K562 (cell line): ENCODE measurements around the gene EFCAB8. TPM values are rescaled to one million over a fixed set of nuclear protein-coding genes. Genes with fewer than 3 reads are reported as not detected.
A peak's percentile ranks its signal among the peaks of the same experiment; 100 is the strongest.

Experiments used
- CXXC5 ChIP-seq: fragments of 250-450 bp; sonication (Bioruptor Pico); IDR thresholded peaks from 2 replicates; pipeline ENCODE4 v1.8.0; 2022; ENCODE audit warnings: inconsistent platforms, mild to moderate bottlenecking, moderate library complexity
- FOXA3 ChIP-seq, 2 experiments: fragments of 450-650 bp in 1 of 2; sonication (generic) in 1 of 2; formaldehyde crosslinking; IDR thresholded peaks in 1 of 2; conservative IDR thresholded peaks in 1 of 2; 2 replicates each; pipeline versions ENCODE4 v1.4.0 to v1.8.0; 2020 to 2022; ENCODE audit warnings: mild to moderate bottlenecking in 2 of 2, missing genetic modification reagents in 1 of 2
- FOXK1 ChIP-seq: sonication (generic); formaldehyde crosslinking; IDR thresholded peaks from 2 replicates; pipeline ENCODE4 v1.8.0; 2022; ENCODE audit warnings: missing genetic modification reagents, mild to moderate bottlenecking, borderline replicate concordance
- FOXP1 ChIP-seq: sonication (generic); formaldehyde crosslinking; IDR thresholded peaks from 2 replicates; pipeline ENCODE4 v1.8.0; 2022; ENCODE audit warnings: mild to moderate bottlenecking, missing genetic modification reagents
- L3MBTL2 ChIP-seq: fragments of 450-650 bp; IDR thresholded peaks from 2 replicates; pipeline ENCODE4 v1.6.1; 2016; ENCODE audit warnings: mild to moderate bottlenecking, moderate library complexity
- MEF2A ChIP-seq: IDR thresholded peaks from 2 replicates; pipeline ENCODE4 v1.6.1; 2011; ENCODE audit warnings: low read depth, mild to moderate bottlenecking, low read length, moderate library complexity; ENCODE audit not compliant: control insufficient read depth
- NRF1 ChIP-seq, 2 experiments: fragments of 450-650 bp; IDR thresholded peaks in 1 of 2; conservative IDR thresholded peaks in 1 of 2; 2 replicates each; pipeline ENCODE4 v1.6.1; 2014; ENCODE audit warnings: mild to moderate bottlenecking in 2 of 2
- SIRT6 ChIP-seq: IDR thresholded peaks from one replicate; pipeline ENCODE4 v1.6.1; 2012; ENCODE audit warnings: low read depth, mild to moderate bottlenecking, control low read depth, inconsistent platforms, low read length, moderate library complexity
- SMAD4 ChIP-seq: fragments of 250-450 bp; sonication (Bioruptor Pico); conservative IDR thresholded peaks from 2 replicates; pipeline ENCODE4 v1.8.0; 2021; ENCODE audit warnings: inconsistent platforms, mild to moderate bottlenecking, moderate library complexity
- SNIP1 ChIP-seq: fragments of 450-650 bp; IDR thresholded peaks from 2 replicates; pipeline ENCODE4 v1.7.1; 2017; ENCODE audit warnings: low read depth, mild to moderate bottlenecking
- TCF7L2 ChIP-seq: fragments of 150-350 bp; IDR thresholded peaks from 2 replicates; pipeline ENCODE4 v1.6.1; 2016; ENCODE audit warnings: low read depth, mild to moderate bottlenecking, low read length, moderate library complexity
- TEAD2 ChIP-seq: fragments of 450-650 bp; IDR thresholded peaks from 2 replicates; pipeline ENCODE4 v1.6.1; 2016; ENCODE audit warnings: missing genetic modification characterization, control low read depth, missing compliant biosample characterization
- TSC22D4 ChIP-seq: fragments of 450-650 bp; IDR thresholded peaks from 2 replicates; pipeline ENCODE4 v1.6.1; 2016; ENCODE audit warnings: missing genetic modification characterization, missing biosample characterization, control low read depth
- ZBTB17 ChIP-seq: fragments of 450-650 bp; formaldehyde crosslinking; IDR thresholded peaks from 2 replicates; pipeline ENCODE4 v1.4.0; 2020; ENCODE audit warnings: mild to moderate bottlenecking
- ZNF263 ChIP-seq: sonication (generic); formaldehyde crosslinking; IDR thresholded peaks from 2 replicates; pipeline ENCODE4 v1.8.0; 2022; ENCODE audit warnings: mild to moderate bottlenecking, missing genetic modification reagents, borderline replicate concordance
- ZNF766 ChIP-seq: fragments of 200-800 bp; sonication (Bioruptor generic); conservative IDR thresholded peaks from 2 replicates; pipeline ENCODE4 v1.6.1; 2016; ENCODE audit warnings: missing genetic modification characterization, missing compliant biosample characterization
- polyA plus RNA-seq, 8 experiments: library from polyadenylated mRNA; depleted of rRNA in 4 of 8; stranded (reverse) in 5 of 8; unstranded in 3 of 8; fragments of >200 nt; fragmentation: Nextera tagmentation in 2 of 8; fragmentation: Illumina TruSeq in 1 of 8; extraction: Ambion mirVana in 2 of 8; extraction: Trizol in 1 of 8; gene quantifications; 2 replicates each; pipeline versions ENCODE4 v1.2.1 to v1.2.3, GENCODE V29; 2011 to 2014; ENCODE audit warnings: inconsistent platforms in 1 of 8, missing spikeins in 1 of 8
- total RNA-seq, 7 experiments: library from RNA; depleted of rRNA in 6 of 7; stranded (reverse); fragments of >200 nt in 6 of 7; fragmentation: Illumina TruSeq in 2 of 7; extraction: Trizol in 2 of 7; gene quantifications; 2 replicates each; pipeline versions ENCODE4 v1.2.1 to v1.2.3, GENCODE V29; 2011 to 2021; ENCODE audit warnings: low replicate concordance in 1 of 7
- TF ChIP-seq, protein P1 (sequence below), 2 experiments: fragments of 150-350 bp in 1 of 2; IDR thresholded peaks; 2 replicates each; pipeline ENCODE4 v1.6.1; 2012 to 2016; ENCODE audit warnings: low read depth in 2 of 2, low read length in 2 of 2, mild to moderate bottlenecking in 1 of 2, moderate library complexity in 1 of 2
- TF ChIP-seq, protein P2 (sequence below): fragments of 450-650 bp; formaldehyde crosslinking; conservative IDR thresholded peaks from 2 replicates; pipeline ENCODE4 v1.4.0; 2022; ENCODE audit warnings: mild to moderate bottlenecking, missing genetic modification characterization
- TF ChIP-seq, protein P3 (sequence below): fragments of 450-650 bp; IDR thresholded peaks from 2 replicates; pipeline ENCODE4 v1.6.1; 2017; ENCODE audit warnings: antibody characterized with exemption, mild to moderate bottlenecking

Gene EFCAB8
- total and polyA plus RNA-seq, 9 of the 15 experiments (the other 6 are each of a cell fraction or from before 2014, with no cell fraction given), result 0.03 to 0.18 (median 0.11) TPM; not detected in 6

DNA sequence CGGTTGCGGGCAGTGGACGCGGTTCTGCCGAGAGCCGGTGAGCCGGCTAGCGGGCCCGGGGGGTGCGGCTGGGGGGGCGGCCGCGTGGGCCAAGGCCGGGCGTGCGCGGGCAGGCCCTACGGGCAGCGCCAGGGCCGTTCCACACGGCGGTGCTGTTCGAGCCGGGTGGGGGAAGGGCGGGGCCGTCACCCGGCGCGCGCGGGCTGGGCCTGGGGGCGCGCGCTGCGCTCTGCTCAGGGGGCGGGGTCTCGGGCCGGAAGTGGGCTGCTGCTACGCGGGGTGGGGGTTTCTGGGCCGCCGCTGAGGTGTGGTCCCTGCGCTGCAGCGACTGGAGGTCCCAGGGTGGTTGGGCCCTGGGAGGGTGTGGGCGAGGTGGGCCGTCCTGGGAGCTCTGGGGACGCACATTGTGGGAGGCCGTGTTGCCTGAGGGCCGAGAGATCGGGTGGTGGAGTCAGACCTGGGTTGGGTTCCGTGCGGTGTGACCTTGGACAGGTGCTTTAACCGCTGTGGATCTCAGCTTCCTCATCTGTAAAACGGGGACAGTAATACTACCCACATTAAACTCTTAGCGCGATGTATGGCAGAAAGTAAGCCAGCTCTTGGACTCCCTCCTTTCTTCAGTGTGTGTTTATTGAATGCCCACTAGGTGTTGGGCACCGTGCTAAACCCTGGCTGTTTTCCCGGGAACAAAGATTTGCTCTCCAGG lies 38.6 kb upstream of the EFCAB8 start (continued):
- TF ChIP-seq FOXK1 (CRISPR knock-in tag) (no peak), TCF7L2 (no peak), FOXP1 (no peak), L3MBTL2 (no peak), SMAD4 (CRISPR knock-in tag) (no peak), NRF1 (conservative IDR thresholded peaks at IDR 0.05 in 1 of 2, IDR thresholded peaks at IDR 0.05 in 1 of 2) (0 out of 4 replicates have a peak, but pooled peaks of 1 of the 2 experiments have one; percentile 12), CXXC5 (CRISPR knock-in tag) (peak; percentile 76), ZBTB17 (CRISPR knock-in tag) (no peak; the same call in 1 of the 2 replicates), ZNF263 (CRISPR knock-in tag) (no peak), MEF2A (no peak), SIRT6 (no peak), SNIP1 (no peak), TEAD2 (no peak), ZNF766 (CRISPR knock-in tag) (no peak), TSC22D4 (tag) (no peak), FOXA3 (CRISPR knock-in tag; conservative IDR thresholded peaks at IDR 0.05 in 1 of 2, IDR thresholded peaks at IDR 0.05 in 1 of 2) (no peak)
- TF ChIP-seq, protein P1, sequence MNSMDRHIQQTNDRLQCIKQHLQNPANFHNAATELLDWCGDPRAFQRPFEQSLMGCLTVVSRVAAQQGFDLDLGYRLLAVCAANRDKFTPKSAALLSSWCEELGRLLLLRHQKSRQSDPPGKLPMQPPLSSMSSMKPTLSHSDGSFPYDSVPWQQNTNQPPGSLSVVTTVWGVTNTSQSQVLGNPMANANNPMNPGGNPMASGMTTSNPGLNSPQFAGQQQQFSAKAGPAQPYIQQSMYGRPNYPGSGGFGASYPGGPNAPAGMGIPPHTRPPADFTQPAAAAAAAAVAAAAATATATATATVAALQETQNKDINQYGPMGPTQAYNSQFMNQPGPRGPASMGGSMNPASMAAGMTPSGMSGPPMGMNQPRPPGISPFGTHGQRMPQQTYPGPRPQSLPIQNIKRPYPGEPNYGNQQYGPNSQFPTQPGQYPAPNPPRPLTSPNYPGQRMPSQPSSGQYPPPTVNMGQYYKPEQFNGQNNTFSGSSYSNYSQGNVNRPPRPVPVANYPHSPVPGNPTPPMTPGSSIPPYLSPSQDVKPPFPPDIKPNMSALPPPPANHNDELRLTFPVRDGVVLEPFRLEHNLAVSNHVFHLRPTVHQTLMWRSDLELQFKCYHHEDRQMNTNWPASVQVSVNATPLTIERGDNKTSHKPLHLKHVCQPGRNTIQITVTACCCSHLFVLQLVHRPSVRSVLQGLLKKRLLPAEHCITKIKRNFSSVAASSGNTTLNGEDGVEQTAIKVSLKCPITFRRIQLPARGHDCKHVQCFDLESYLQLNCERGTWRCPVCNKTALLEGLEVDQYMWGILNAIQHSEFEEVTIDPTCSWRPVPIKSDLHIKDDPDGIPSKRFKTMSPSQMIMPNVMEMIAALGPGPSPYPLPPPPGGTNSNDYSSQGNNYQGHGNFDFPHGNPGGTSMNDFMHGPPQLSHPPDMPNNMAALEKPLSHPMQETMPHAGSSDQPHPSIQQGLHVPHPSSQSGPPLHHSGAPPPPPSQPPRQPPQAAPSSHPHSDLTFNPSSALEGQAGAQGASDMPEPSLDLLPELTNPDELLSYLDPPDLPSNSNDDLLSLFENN (IDR thresholded peaks at IDR 0.05; ENCODE audit: low read depth in 2 of 2, low read length in 2 of 2), result no peak
- TF ChIP-seq, protein P2, sequence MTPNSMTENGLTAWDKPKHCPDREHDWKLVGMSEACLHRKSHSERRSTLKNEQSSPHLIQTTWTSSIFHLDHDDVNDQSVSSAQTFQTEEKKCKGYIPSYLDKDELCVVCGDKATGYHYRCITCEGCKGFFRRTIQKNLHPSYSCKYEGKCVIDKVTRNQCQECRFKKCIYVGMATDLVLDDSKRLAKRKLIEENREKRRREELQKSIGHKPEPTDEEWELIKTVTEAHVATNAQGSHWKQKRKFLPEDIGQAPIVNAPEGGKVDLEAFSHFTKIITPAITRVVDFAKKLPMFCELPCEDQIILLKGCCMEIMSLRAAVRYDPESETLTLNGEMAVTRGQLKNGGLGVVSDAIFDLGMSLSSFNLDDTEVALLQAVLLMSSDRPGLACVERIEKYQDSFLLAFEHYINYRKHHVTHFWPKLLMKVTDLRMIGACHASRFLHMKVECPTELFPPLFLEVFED (CRISPR knock-in tag), result 0 out of 2 replicates have a peak, but pooled peaks have one; percentile 45
- TF ChIP-seq, protein P3, sequence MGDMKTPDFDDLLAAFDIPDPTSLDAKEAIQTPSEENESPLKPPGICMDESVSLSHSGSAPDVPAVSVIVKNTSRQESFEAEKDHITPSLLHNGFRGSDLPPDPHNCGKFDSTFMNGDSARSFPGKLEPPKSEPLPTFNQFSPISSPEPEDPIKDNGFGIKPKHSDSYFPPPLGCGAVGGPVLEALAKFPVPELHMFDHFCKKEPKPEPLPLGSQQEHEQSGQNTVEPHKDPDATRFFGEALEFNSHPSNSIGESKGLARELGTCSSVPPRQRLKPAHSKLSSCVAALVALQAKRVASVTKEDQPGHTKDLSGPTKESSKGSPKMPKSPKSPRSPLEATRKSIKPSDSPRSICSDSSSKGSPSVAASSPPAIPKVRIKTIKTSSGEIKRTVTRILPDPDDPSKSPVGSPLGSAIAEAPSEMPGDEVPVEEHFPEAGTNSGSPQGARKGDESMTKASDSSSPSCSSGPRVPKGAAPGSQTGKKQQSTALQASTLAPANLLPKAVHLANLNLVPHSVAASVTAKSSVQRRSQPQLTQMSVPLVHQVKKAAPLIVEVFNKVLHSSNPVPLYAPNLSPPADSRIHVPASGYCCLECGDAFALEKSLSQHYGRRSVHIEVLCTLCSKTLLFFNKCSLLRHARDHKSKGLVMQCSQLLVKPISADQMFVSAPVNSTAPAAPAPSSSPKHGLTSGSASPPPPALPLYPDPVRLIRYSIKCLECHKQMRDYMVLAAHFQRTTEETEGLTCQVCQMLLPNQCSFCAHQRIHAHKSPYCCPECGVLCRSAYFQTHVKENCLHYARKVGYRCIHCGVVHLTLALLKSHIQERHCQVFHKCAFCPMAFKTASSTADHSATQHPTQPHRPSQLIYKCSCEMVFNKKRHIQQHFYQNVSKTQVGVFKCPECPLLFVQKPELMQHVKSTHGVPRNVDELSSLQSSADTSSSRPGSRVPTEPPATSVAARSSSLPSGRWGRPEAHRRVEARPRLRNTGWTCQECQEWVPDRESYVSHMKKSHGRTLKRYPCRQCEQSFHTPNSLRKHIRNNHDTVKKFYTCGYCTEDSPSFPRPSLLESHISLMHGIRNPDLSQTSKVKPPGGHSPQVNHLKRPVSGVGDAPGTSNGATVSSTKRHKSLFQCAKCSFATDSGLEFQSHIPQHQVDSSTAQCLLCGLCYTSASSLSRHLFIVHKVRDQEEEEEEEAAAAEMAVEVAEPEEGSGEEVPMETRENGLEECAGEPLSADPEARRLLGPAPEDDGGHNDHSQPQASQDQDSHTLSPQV, result no peak
